NCI-H82 treated with DMSO at 0.1 percent for 48 hours (cell line): ENCODE results near the gene EHMT2.

Experiments
- DNase-seq: peaks from one replicate; lab custom pipeline; 2025; ENCODE audit not compliant: unreplicated experiment; lab: John Stamatoyannopoulos, UW

EHMT2 gene

GRCh38 chr6:31889331-31889972, 8.0 kb downstream of the EHMT2 start:
- no peak for DNase-seq

DNA sequence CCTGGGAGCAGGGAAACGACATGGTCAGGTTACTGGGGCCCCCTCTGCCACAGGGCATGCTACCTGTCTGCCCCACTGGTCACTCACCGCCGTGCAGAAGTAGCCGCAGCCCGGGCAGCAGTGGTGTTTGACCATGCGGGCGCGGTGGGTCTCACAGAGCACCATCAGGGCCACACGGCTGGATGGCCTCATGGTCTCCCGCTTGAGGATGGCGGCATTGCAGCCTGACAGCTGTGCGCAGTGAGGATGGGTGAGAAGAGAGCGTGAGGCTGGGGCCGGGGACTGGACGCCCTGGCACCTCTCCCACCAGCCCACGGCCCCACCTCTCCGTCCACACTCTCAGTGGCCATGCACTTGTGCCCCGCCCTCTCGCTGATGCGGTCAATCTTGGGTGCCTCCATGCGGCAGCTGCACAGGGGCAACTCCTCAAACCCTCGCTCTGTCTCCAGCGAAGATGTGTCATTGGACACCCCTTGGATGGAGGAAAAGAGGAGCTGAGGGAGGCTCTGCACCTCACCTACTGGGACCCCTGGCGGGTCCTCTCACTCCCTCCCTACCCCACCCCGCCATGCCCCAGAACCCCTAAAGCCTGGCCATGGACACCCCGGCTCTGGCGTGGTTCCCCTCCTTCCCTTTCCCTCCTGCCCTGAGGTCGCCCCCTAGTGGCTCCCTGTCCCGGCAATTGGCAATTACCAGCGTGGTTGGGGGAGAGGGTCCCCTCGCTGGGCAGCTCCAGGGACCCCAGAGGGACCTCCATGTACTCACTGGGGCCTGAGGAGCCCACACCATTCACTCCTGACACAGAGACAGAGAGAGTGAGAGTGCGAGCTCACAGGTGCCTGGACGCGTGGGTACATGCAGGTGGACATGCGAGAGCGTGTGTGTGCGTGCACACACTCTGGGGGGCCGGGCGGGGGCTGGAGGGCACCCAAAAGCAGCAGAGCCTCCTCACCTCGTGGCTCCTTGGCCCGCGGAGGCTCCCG, 8.9 kb downstream of the EHMT2 start:
- no peak for DNase-seq

DNA sequence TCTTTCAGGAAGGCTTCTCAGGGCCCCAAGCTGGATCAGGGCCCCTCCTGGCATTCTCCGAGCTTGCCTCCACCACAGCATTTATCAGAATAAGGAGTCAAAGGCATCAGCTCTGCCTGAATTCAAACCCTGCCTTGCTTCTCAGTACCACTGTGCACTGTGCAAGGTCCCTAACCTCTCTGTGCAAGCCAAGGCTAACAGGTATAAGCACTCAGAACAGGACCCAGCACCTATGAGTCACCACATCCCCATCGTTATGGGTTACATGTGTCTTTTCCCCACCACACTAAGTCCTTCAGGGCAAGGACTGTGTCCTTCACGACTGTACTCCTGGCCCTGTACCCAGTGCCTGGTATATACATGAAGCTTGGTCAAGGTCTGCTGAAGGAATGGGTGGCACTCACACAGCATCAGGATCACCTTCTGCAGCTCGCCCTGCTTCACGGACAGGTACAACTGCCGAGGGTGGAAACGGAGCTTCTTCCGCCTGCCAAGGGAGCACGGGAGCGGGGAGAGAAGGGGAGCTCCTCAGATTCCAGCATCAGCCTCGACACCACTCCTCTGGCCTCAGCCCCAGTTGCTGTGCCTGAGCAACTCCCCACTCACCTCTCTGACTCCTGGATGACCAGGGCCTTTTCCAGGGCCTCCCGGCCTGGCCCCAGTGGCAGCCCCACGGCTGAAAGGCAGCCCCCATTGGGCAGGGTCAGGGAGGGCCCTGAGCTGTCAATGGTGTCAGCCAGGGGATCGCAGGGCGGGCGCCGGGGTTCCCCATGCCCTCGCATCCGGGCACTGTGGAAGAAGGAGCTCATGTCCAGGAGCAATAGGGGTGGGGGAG, 10.1 kb downstream of the EHMT2 start:
- no peak for DNase-seq

DNA sequence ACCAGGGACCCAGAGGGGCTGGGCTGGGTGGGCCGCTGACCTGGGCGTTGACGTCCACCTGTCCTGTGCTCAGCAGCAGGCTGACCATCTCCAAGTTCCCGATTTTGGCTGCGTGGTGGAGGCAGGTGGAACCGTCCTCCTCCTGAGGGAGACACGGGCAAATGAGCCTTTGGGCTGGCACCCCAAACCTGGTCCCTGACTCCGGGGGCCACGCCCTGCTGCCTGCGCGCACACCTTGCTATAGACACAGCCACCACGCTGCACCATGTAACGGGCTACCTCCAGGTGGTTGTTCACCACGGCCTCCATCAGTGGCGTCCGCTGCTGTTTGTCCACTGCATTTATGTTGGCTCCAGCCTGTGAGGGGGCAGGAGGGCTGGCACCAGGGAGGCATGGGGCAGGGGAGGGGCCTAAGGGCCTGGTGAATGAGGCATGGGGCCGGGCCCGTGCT, 10.9 kb downstream of the EHMT2 start:
- no peak for DNase-seq

DNA sequence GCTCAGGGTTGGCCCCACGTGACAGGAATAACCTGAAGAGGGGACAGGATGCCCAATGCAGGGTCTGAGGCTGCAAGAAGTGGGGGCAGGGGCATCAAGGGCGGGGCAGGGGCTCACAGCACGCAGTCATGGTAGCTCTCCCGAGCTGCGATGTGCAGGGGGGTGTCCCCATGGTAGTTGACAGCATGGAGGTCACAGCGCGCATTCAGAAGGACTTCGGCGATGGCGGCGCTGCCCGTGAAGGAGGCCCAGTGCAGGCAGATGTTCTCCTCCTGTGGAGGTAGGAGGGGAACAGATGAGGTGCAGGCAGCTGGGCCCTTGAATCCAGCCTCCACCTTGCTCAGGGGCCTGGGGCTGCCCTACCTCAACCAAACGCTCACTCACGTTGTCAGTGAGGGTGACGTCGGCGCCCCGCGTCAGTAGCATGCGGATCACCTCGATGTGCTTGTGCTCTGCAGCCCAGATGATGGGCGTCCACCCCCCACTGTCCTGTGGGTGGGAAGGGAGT, 12.9 kb downstream of the EHMT2 start:
- DNase-seq: no peak

GRCh38 chr6:31883676-31884075, 13.8 kb downstream of the EHMT2 start:
- no peak for DNase-seq

GRCh38 chr6:31882344-31882743, 15.2 kb downstream of the EHMT2 start:
- no peak for DNase-seq

- no peak for DNase-seq
Measured at GRCh38 chr6:31881136-31881859, 16.2 kb downstream of the EHMT2 start.

GRCh38 chr6:31880616-31881015, 16.9 kb downstream of the EHMT2 start:
- DNase-seq: no peak

DNA sequence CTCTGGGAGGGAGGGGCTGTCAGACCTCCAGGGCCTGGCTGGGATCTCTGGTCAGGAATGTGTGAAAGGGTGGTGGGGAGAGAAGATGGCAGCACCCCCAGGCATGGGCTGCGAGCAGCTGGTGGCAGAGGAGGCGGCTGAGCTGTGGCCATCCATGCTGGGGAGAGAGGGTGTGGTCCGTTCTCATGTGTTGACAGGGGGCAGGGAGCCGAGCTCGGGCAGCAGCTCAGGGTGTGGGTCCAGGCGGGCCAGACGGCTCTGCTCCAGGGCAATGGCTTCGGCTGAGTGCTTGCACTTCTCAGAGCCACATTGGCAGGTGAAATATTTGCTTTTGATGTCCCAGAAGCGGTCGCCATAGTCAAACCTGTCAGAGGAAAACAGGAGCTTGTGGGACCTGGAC, 17.6 kb downstream of the EHMT2 start:
- no peak for DNase-seq

- DNase-seq: no peak
Measured at GRCh38 chr6:31879143-31879542, 18.4 kb downstream of the EHMT2 start.

GRCh38 chr6:31878726-31879125, 18.8 kb downstream of the EHMT2 start, which contains the start of gene SLC44A4:
SLC44A4 (minus strand) TSS chr6:31878997; CDS start chr6:31878980, 17 bp downstream.
- DNase-seq: no peak

DNA sequence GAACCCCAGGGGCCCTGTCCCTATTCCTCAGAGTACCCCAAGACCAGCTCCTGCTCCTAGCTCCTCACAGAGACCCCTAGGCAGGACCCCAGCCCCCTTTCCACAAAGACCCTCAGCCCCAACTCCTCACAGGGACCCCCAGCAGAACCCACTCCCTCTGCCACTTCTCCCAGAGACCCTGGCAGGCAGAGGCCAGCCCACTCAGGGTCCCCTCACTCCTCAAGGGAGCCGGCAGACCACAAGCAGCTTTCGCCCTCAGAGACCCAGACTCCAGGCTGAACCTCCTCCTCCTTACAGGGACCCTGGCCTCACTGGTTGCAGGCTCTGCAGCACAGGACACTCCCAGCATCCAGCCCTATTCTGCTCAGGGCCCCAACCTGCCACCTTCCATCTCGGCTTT, 19.3 kb downstream of the EHMT2 start:
- DNase-seq: no peak

DNA sequence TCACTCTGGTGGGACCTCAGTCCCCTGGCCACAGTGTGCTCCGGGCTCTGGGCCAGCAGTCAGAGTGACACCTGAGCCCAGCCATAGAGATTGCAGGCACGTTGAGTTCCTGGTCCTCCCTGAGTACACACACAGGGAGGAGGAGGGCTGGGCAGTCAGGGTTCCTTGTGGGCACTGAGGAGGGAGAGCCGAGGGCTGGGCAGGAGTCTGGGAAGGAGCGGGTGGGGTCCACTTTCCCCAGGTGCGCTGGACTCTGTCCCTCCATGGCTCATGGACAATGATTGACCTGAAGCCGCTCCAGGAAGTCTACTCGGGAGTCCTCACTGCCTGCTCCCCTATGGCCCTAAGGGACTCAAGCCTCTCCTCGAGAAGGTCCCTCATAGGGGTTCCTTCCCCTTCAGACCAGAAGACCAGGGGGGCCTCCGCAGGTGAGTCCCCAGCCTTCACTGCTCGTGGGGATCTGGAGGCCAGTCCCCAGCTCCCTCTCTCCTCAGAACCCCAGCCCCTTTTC, 19.8 kb downstream of the EHMT2 start:
- no peak for DNase-seq

DNA sequence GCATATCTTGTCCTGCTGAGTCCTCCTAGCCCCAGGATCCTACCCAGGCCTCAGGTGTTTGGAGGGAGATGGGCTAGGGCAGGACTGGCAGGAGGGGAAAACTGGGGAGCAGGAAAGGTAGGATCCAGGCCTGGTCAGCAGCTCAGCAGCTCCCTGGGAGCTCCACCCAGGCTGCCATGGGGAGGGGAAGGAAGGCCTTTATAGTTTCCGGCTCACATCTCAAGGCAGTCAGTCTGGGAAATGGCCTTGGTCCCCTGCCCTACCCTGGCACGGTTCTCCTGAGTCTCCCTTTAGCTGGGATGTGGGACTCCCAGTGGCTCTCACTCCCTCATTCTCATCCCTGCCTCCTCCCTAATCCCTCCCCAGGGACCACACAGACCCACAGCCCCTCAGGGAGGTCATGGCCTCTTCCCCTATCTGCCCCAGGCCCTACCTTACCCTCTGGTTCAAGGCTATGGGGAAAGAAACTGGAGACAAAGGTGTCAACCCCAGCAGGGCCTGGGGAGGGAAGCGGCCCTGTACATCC, 20.3 kb downstream of the EHMT2 start:
- DNase-seq: no peak

GRCh38 chr6:31876357-31876756, 21.1 kb downstream of the EHMT2 start:
- no peak for DNase-seq

DNA sequence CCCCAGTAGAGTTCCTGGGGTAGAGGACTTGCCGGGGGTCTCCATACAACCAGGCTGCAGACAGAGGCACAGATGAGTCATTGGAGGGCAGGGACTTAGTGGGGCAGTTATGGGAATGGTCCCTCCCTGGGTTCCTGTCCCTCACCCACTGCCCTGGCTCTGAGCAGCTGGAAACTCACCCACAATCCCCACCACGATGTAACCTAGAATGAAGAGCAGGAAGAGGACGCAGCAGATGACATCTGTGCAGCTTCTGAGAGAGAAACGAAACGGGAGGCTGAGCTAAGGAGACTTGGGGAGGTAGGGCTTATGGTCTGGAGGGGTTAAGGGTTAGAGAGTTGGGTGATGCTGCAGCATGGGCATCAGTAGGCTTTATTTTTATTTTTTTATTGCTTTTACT, 21.6 kb downstream of the EHMT2 start:
- DNase-seq: no peak

- DNase-seq: no peak
Measured at GRCh38 chr6:31874836-31875572, 22.5 kb downstream of the EHMT2 start.

DNA sequence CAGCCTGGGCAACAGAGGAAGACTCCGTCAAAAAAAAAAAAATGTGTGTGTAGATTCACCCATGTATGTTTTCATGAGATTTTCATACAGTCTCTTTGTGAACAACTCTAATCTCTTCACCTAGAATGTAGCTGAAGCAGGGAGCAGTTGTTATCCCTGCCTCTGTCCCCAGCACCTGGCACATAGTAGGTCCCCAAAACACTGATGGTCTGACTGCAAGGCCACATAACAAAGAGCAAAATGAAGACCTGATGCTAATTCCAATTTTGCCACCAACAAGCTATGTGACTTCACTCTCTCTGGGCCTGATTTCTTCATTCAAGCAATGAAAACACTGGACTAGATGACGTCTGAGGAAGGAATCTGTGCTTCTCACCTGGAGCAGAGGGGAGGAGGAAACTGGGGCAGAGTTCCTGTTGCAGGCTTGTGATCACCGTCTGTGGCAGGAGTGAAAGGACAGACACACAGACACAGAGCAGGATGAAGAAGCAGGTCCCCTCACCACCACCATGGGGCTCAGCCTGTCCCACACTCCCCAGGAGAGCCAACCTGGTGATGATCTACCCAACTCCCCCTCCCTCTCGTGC, 23.3 kb downstream of the EHMT2 start:
- no peak for DNase-seq
